Retina (tissue), 1 donor: ENCODE results near the gene FAM13A.

ENCODE experiments used
- DNase-seq: peaks from one replicate; pipeline ENCODE4 v3.0.0-alpha.2; 2016

FAM13A gene

DNA sequence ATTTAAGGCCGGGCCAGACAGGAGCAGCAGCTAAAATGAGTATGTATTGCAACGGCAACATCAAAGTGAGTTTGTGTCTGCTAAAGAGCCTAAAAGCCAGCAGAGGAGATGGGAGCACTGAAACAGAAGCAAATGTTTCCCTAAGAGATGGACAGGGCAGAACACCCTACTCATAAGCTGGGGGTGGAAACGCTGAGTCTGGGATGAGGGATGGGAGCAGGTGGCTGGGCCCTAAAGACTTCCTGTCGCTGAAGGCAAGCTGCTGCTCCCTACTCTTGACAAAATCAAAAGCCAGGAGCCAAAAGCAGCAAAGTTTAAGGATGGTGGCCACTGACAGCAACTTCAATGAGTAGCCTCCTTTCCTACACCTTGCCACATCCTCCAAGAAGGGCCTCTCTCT, 318.8 kb downstream of the FAM13A start:
- no peak for DNase-seq

DNA sequence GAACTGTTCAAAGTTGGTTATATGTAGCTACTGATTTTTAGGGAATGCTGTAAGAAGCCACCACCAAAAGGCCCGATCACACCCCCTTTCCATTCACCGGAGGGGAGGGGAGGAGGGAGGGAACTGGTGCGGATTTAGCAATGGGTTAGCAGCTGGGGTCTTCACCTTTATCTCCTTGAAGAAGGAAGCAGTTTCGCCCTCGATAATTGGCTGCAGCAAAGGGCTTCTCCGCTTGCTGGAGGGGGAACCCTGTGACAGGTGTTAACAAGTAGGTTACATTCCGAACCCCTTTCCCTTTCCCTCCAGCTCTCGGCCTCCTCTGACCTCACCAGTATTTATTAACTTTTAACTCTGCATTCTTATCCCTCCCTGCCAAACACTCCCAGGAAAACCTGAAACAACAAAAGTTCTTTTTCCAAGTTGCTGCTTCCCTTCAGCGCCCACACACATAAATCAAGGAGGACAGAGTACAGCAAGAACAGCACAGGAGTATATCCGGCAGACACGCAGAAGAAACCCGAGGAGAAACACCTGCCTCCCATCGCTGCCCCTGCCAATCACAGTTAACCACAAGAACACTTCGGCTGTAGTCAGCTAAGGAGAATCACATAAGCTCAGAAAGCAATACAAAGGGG, 319.6 kb downstream of the FAM13A start:
- DNase-seq, result no peak

DNA sequence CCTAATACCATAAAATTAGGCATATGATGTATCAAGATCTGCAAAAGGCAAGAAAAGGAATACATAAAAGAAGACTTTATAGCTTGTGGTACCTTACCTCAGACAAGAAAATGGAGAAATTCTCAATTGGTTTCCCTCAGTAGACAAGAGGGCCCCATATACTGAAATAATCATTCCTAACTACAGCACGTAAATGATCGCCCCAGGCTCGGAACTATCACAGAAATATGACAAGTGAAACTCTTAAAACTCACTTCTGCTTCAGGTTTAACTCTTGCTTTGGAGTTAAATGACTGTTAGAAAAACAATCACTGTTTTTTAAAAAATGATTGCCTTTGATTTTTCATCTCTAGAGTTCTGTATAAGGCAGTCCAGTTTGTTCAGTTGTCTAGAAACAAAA, 320.7 kb downstream of the FAM13A start:
- no peak for DNase-seq

DNA sequence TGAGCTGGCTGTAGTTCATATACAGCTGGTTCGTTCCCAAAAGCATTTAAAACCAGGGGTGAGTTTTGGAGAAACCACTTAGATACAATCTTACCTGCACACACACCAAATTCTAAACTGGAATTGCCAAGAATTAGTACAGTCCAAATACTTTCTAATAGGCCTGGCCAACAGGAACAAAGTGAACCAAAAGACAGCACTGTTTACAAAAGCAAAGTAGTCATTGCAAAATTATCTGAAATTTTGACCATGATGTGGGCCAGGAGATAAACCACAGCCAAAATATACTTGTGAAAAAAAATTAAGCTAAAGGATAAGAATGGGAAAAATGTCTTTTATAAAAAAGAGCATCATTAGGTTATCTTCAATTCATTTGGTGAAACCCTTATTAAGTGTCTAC, 321.4 kb downstream of the FAM13A start:
- no peak for DNase-seq

DNA sequence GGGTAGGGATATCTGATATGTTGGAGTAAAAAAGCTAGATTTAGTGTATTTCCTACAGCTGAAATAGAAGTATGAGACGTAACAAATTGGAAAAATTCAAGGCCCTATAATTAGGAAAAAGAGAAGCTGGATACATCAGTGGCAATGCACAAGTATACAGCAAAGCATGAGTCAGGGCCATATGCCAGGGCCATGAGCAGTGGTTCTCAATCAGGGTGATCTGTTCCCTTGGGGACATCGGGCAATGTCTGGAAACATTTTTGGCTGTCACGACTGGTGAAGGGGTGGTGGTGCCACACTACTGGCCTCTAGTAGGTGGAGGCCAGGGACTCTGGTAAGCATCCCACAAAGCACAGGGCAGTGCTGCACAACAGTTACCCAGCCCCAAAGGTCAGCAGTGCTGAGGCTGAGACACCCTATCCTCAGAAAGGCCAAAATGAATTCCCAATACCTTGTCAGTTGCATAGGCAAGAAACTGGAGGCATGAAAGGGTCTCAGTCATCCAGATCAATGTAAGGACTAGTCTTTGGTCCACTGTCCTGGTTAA, 322.5 kb downstream of the FAM13A start:
- no peak for DNase-seq

DNA sequence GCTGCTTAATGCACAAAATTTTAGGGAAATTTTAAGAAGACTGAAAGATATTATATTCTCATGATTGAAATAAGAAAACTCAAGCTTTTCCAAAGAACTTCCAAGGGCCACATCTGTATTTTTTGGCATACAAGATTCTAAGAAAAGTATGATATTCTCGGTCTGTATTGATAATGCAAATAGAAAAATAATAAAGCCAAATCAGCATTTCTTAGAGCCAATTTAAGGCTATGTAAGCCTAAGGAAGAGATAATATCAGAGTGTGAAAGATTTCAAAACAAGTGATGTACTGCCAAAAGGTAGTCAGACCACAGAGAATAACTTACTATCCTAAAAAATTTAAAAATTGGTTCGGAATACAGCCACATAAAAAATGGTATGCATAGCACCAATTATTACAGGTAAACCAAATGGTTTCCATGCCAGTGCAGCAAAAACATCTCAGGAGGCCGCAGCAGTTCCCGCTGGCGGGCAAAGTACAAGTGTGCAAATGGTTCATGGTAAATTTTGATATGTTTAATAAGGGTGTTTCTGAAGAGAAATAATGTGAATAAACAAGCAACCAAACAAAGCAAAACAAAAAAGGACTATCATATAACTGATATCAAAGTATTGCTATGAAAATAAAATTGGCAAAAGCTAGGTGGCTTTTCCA, 324.1 kb downstream of the FAM13A start:
- DNase-seq, result no peak

DNA sequence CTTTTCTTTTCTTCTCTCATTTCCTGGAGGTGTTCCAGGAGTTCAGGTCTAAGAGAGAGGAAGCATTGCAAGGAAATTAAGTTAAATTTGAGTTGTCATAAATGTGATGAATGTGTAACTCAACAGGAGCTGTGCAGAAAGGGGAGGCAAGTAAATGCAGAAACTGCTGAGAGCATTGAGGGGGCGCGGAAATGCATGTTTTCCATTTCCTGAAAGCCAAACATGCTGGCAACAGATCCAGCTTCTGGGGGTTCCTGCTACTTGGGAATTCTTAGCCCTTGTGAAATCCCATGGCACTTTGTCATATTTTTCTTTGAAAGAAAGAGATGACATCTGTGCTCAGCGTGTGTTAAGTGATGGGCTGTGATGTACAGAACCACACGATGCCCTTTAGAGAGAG, 325.6 kb downstream of the FAM13A start:
- DNase-seq, result no peak

DNA sequence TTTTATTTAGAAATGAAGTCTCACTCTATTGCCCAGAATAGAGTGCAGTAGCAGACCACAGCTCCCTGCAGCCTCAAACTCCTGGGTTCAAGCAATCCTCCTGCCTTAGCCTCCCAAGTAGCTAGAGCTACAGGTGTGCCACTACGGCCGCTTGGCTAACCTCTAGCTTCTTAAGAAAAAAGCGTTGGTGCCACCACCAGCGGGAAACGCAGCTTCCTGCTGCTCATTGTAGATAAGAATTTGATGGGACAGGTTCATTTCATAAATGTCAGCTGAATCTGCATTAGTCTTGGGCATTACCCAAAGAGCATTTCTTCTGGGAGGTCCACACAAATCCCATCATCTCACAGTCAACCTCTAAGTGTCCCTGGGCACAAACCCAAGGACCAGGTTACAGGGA, 326.2 kb downstream of the FAM13A start:
- DNase-seq, result no peak

DNA sequence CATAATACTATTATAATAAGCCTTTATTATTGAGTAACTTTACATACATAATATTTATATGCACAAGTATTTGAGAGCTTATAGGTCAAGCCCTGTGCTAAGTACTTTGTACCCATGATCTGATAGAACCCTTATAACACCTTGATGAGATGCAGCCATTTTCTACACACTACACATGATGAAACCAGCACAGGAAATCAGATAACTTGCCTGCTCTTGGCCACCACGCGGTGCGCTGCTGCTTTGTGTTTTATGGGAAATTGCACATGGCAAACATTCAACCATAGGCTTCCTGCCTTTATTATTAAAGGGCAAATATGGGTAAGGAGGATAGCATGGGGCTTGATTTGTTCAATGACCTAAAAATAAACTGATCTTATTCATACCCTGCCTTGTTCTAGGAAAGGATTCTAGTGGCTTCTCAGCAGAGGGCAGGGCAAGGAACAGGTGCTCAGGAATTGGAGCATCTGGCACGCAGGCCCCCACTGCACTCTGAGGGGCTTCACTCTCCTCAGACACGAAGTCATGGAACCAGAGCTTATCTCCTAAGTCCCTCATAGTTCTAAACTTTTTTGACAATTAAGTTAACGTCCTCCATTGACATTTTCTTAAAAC, 327.7 kb downstream of the FAM13A start:
- no peak for DNase-seq

DNA sequence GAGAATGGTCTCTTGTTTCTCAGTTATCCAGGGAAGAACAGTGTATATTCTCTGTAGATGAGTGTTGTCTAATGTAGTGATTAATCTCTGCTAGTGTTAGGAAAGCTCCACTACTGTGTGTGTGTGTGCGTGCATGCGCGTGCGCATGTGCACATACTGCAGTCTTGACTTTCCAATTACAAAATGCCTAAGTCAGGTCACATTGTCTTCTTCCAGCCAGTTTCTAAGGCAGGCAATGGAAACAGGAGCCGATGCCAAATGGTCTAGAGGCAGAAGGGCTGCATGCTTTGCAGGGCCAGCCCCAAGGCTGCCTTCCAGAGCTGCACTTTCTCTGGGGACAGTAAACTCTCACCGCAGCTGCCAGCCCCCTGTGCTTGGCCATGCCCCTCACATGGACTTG, 328.8 kb downstream of the FAM13A start:
- no peak for DNase-seq

DNA sequence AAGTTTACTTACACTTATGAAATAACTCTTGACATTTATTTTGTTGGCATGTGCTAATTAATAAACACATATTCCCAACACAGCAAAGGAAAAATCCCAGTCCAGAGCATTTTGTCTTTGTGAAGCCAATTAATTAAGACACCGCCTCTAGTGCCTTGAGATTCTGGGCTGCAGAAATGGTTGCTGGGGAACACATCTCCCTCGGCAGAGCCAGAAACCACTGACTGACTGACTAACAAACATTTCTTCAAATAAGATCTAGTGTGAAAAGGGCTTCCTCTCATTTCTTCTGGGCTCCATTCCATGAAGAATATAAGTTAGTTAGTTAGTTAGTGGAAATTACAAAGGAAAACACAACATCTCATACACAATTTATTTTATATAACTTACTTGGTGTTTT, 331.0 kb downstream of the FAM13A start:
- DNase-seq, result no peak

DNA sequence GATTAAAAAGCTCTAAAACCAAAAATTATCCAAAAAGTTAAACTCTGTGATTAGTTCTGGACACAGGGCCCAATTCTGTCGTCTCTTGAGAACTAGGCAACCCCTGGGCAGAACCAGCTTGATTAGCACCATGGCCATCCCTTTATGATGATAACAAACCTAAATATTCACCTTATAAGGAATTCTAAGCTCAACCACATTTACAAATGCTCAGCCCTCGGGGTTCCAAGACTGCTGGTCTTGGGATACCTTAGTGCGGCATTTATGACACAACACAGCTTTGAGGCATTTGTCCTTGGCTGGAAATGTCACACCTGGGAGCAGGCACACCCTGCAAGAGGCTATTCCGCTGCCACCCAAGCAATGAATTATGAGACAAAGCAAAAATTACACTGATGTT, 331.8 kb downstream of the FAM13A start:
- no peak for DNase-seq

DNA sequence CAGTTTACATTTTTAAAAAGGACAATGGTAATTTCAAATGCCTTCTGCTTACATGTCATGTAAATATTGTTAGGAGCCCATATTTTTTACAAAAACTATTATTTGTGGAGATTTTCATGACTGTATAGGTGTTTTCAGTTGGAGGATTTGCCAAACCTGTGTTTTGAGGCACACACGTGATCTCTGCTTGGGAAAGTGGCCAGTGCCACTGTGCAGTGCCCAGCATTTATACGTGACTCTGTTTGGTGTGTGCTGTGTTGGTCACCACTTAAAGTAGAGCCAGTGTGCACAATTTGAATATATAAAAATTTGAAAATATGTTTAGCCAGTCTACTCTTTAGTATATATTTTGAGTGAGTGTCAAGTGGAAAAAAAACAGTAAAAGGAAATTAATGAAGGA, 332.6 kb downstream of the FAM13A start:
- DNase-seq, result no peak

DNA sequence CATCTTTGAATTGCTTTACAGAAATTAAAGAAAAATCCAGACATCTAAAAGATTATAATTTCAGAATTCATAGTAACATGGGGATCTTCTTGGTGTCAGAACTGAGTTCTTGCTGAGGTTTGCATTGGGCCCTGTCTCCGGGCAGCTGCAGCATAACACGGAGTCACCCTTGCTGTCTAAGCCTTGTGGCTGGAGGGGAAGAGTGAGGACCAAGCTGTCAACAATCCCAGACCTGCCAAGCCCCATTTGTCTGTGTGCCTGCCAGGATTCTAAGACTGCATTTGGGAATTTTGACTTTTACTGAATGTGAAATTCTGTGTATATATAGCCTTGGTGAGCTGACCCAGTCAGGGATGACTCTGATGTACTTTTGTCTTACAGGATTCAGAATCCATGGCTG, 334.2 kb downstream of the FAM13A start:
- no peak for DNase-seq

DNA sequence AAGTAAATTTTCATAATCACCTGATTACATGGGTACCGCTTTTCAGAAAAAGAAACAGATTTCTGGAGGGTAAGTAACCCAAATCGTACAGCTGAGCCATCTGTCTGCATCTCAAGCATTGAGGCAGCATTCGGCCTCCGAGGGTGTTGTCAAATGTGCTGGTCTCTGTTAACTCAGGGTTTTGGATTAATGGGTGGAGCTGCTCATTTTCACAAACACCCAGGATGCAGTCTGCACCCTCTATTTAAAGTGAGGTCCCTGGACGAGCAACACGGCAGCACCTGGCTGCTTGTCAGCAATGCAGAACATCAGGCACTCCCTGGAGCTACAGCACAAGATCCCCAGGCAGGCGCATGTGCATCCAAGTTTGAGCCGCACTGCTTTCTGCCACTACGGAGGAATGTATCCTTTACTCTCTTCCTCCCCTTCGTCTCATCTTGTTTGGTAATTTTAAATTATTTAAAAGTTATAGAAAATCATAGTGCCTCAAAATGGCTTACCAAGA, 334.7 kb downstream of the FAM13A start:
- DNase-seq, result no peak

DNA sequence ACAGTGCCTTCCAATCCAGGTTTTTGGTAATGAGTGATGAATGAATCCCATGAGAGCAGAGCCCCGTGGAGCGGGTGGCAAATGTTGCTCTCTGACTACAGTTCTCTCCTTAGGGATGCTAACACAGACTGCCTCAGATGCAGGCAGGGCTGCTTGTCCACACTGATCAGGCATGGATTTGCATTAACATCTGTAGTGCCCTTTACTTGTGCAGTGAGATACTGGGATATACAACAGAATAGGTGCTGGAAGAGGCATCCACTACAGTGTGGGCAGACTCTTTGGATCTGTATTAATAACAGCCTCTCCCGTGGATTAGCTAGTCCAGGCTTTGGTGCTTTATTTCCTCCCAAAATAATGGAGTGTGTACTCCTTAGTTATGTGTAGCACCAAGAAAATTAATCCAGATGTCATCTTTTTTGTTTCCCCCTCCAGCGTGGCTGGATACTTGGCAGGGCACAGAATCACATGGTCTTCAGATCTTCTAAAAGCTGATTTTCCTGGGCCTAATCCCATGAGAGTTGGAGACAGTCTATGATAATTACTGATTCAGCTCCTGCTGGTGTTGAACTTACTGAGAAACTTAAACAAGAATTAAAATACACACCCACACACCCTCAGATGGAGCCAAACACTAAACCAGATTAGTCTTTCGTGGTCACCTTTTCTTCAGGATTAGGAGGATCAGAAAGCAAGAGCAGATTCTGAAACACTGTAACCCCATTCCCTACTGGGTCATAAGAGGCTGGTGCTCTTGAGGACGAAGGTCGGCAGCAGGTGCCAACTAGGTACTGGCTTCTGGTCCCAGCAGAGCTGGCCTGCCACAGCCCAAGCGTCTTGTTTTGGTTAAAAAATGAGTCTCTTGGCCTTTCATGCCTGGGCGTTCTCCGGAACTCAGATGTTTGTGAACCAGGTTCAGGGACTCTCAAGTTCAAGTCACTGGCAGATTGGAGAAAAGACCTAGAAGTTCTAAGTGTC, 336.2 kb downstream of the FAM13A start:
- no peak for DNase-seq

DNA sequence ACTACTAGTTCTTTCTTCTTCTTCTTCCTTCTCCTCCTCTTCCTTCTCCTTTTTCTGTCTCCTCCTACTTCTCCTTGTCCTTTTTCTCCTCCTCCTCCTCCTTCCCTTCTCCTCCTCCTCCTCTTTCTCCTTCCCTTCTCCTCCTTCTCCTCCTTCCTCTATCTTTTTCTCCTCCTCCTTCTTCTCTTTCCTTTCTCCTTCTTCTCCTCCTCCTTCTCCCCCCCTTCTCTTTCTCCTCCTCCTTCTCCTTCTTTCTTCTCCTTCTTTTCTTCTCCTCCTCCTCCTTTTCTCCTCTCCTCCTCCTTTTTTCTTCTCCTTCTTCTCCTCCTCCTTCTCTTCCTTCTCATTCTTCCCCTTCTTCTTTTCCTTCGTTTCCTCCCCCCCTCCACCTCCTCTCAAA, 337.6 kb downstream of the FAM13A start:
- DNase-seq, result no peak

DNA sequence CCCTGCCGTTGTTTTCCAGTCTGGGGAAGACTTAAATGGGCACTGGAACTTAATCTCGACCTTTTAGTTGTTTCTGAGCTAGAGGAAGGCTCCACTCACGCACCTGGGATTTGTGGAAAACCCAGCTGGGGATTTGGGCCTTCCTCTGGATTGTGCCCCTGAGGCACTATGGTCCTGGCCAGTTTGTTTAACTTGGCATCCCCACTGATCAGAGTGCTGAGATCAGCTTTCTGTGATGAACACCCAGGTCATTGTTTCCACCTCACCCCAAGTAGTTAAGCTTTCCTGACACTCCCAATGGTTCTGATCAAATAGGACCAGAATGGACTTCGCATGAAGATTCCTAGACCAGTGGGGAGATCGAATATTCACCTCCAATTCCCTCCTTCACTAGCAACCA, 338.9 kb downstream of the FAM13A start:
- DNase-seq, result no peak

DNA sequence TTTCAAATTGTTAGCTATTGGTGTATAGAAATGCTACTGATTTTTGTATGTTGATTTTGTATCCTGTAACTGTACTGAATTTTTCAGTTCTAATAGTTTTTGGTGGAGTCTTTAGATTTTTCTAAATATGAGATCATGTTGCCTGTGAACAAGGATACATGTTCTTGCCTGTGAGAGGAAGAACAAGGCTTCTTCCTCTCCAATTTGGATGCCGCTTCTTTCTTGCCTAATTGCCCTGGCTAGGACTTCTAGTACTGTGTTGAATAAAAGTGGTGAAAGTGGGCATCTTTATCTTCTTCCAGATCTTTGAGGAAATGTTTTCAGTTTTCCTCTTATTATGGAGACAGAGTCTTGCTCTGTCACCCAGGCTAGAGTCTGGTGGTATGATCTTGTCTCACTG, 343.2 kb downstream of the FAM13A start:
- no peak for DNase-seq

DNA sequence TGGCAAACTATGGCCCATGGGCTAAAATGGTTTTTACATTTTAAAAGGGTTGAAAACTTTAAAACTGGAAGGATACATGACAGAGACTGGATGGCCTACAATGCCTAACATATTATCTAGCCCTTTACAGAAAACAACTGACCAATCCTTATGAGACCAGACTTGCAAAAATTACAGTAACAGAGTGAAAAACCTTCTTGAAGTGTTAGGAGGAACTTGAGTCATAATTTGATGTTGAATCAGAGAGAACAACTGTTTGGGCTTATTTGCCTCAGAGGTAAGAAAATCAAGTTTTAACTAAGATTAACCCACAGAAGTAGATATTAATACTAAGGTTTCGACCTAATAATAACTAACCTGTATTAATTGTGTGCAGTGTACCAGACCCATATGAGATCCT, 347.0 kb downstream of the FAM13A start:
- DNase-seq, result no peak

DNA sequence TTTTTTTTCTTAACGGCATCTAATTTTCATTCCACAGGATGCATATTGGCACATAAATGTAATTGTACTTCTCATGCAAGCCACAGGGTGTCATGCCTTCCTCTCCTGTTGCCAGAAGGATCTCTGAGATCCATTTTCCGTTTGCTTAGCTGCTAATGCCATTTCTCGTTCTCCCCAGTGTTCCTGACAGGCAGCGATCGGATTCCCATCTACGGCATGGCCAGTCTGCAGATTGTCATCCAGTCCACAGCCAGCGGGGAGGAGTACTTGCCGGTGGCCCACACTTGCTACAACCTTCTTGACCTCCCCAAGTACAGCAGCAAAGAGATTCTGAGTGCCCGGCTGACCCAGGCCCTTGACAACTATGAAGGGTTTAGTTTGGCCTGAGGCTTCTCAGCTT, 350.4 kb downstream of the FAM13A start:
- DNase-seq, result peak; percentile 21

DNA sequence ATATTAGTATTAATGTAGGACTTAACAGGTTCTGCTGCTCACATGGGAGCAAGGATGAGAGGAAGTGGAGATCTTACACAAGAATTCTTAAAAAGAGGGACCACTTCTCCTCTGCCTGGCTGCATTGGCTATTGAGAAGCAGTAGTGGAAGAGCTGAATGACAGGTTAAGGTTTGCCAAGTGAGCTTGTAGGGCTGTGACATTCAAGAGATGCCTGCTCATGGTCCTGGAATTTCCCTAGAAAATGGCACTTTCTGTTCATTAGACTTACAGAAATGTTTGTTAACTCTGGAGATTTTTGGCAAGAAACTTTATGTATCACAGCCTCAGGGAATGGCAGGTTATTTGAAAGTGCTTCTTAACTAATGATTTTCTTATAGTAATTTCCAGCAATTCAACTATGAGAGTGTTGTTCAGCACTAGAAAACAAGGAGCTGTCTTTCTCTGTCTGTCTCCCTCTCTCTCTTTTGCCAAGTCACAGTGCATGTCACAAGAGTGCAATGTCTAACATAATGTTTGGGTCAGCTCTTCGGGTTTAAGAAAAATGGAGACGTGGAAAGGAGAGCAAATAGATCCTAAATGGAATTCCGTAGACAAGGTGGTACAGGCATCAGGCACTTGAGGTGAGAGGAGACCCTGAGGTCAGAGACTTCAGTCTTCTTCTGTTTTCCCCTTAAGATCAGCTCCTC, 351.0 kb downstream of the FAM13A start:
- DNase-seq, result no peak
